Stimulated activated CD8-positive, alpha-beta memory T cell treated with anti-CD3 and anti-CD28 coated beads, Interleukin-7, amount 100 ng/mL, for 4 hours (primary cell): ENCODE results near the gene DRC3.

Source experiments
- DNase-seq, 2 donors: peaks; one replicate each; pipeline ENCODE4 v3.0.0-alpha.2; 2020; ENCODE audit warnings: low read depth in 2 of 2

Gene DRC3

GRCh38 chr17:18025241-18025944 lies 52.7 kb downstream of the DRC3 start:
- peak in 1 of 2 donors; percentile 12 for DNase-seq

- peak in 1 of 2 donors; percentile 3 for DNase-seq
These were observed 53.5 kb downstream of the DRC3 start for GRCh38 chr17:18025945-18026776.

GRCh38 chr17:18027280-18027679 lies 54.6 kb downstream of the DRC3 start:
- DNase-seq: no peak

- DNase-seq: no peak
These were observed 55.7 kb downstream of the DRC3 start for GRCh38 chr17:18028114-18028951.

DNA sequence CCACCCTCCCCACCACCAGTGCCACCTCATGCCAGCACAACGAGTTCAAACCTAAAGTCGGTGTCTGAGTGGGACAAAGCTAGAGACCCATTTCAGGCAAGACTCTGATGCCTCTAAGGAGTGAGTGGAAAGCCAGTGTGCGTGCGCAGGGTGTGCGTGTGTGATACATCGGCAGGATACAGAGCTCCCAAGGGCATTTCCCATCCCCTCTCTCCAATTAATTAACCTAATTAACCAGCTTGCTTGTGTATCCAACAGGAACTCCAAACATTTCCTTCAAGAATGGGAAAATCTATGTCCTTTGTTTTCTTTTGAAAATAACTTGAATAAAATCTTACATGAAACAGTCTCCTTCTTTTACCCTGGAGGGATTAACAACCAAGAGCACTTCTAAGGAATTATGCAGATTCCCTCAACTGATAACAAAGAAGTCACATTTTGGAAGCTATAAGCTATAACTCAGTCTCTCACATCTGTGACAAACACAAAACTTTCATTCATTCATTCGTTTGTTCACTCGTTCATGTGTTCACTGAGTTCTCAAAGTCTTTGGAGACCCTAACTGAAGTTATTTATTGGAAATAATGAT lies 56.4 kb downstream of the DRC3 start:
- no peak for DNase-seq

- DNase-seq: no peak
These were observed 59.3 kb downstream of the DRC3 start for GRCh38 chr17:18031955-18032354.

DNA sequence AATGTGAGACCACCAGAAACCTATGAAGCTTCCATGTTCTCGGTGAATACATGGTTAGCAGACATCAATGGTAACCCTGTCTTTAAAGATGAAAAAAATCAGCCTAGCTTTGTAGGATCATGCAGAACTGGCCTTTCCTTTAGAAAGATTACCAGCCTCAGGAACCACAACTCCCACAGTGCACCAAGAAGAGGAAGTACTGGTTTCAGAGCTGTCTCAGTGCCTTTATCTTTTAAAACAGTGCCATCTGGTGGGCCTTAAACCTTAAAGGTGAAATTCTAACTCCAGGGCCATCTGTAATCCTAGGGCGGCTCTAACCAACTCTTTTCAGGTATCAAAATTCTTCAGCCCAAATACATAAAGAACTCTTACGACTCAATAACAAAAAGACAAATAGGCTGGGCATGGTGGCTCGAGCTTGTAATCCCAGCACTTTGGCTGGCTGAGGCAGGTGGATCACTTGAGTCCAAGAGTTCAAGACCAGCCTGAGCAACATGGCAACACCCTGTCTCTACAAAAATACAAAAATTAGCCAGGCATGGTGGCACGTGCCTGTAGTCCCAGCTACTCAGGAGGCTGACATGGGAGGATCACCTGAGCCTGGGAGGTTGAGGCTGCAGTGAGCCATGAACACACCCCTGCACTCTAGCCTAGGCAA lies 60.9 kb downstream of the DRC3 start:
- DNase-seq: peak; percentile 19 to 29

- DNase-seq: no peak
These were observed 63.0 kb downstream of the DRC3 start for GRCh38 chr17:18035704-18036103.

GRCh38 chr17:18037486-18037885 lies 64.8 kb downstream of the DRC3 start:
- DNase-seq: no peak

DNA sequence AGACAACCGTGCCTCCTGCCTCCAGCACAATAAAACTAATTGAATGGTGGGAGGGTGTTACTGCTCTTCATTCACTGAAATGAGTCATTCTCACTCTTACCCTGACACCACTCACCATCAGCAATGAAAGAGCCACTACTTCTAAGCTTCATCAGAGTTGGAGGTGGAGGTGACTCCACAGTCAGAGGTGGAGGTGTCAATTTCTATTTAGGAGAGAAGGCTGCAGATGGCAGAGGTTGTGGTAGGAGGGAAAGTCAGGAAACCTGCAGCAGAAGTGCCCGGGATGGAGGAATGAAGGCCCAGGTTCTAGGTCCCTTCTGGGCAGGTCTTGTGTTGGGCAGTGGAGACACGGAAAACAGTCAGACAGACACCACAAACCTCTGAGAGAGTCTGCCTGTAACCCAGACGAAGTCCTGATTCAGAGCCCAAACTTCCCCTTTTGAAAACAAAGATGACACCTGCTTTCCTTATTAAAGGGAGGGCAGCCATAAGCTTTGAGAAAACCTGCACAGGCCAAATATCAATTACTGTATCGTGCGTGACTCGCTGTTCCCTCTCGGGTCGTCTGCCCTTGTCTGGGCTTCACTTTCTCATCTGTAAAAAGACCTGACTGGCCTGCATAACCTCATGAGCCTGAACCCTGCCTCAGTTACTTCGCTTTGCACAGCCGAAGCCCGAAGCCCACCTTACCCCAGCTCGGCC lies 65.6 kb downstream of the DRC3 start:
- no peak for DNase-seq

GRCh38 chr17:18038861-18039534 lies 66.3 kb downstream of the DRC3 start, which contains the start of the genes ATPAF2 and GID4:
Gene ATPAF2, minus strand, starts transcription at chr17:18039168. Its CDS starts 155 bp downstream, at chr17:18039013.
Gene GID4, plus strand, starts transcription at chr17:18039408. Its CDS starts 57 bp downstream, at chr17:18039465.
- peak; percentile 99 to 100 for DNase-seq

DNA sequence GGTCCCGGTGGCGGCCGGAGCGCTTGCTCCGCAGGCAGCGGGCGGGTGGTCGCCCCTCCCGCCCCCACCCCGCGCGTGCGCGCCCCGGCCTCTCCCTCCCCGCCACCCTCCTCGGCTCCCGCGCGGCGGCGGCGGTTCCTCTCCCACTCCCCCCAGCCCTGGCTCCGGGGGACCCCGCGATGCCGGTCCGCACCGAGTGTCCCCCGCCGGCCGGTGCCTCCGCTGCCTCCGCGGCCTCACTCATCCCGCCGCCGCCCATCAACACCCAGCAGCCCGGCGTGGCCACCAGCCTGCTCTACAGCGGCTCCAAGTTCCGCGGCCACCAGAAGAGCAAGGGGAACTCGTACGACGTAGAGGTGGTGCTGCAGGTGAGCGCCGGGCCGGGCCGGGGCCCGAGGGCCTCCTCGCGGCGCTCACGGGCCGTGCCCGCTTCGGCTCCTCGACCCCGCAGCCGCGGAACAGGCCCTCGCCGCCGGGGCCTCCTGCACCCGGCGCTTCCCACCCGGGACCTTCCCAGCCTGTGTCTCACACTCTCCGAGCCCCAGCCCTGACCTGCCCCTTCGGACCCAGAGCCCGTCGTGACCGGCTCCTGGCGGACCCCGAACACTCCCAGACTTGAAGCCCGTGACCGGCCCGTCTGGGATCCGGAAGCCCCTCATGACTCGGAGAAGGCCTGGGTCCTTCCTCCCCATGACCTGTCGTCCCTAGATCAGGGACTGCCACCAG lies 67.0 kb downstream of the DRC3 start:
- peak in 1 of 2 donors; percentile 10 for DNase-seq

DNA sequence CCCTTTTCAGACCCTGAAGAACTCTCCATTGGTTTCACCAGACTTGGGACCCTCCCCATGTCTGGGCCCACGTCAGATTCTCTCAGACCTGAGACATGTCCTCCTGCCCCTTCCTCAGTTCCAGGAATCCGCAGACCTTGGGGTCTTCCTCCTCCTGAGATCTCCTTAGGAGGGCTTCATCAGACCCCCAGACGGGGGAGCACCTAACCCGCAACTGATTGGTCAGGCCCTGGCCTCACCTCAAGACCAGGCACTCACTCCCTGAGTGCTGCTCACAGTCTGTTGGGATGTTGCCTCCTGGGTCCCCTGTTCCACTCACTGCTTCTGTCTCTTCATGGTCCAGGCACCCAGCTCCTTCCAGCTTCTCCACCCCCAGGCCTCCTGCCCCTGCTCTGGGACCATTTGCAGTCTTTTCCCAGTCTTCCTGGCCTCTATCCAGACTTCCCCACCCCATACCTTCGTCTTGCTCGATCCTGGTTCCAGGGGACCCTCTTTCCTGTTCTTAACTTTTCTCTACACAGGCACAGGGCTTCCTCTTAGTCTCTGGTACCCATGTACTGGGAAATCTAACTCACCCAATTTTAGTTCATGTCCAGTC lies 67.7 kb downstream of the DRC3 start:
- DNase-seq: no peak

GRCh38 chr17:18041776-18042175 lies 69.1 kb downstream of the DRC3 start:
- no peak for DNase-seq

GRCh38 chr17:18042983-18043382 lies 70.3 kb downstream of the DRC3 start:
- no peak for DNase-seq

DNA sequence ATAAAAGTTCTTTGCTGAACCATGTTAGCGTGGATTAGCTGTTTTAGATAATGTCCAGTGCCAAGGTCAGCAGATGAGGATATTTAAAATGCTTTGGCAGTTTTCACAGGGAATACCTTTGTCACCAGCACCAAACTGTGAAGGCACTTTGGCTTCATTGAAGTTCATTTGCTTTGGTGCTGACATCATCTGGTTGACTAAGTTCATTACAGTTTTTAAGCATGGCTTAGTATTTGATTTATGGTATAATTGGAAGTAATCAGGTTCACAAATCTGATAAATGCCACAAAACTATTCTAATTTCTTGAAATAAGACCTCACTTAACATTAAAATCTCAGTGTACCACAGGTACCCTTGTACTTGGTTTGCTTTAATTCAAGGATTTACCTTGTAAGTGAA lies 70.8 kb downstream of the DRC3 start:
- DNase-seq: no peak

GRCh38 chr17:18044609-18045008 lies 71.9 kb downstream of the DRC3 start:
- DNase-seq: no peak

GRCh38 chr17:18045691-18046350 lies 73.2 kb downstream of the DRC3 start:
- no peak for DNase-seq
